ENCODE data around the gene C1orf159.
A peak's percentile ranks its signal among the peaks of the same experiment; 100 is the strongest.

Gene C1orf159

DNA sequence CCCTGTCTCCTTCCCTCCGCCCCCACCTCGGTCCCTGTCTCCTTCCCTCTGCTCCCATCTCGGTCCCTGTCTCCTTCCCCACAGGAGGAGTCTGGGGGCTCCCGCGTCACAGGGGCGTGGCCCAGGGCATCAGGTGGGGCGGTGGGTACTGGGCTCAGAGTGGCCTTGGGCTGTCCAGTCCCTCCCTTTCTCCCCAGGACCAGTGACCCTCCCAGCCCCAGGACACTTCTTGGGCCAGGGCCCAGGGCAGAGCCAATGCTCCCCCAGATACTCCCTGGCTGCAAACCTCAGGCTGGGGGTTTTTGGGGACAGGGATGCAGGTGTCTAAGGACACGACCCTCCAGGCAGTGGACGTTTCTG lies 35.0 kb downstream of the C1orf159 start:
- Histone ChIP-seq H3K27ac (ENCODE audit: extremely low read depth, low read depth, low read length) (no peak overlapping the region), H3K9me3 (ENCODE audit: control insufficient read depth, insufficient read depth, low read depth, low read length) (no peaks in the 10 kb centered on the region), H3K4me3 (ENCODE audit: low read depth, low read length) (no peak overlapping the region), H3K36me3 (ENCODE audit: control insufficient read depth in 2 of 2, insufficient read depth in 1 of 2, low read length in 2 of 2) (no peaks in the 10 kb centered on the region), H3K4me1 (ENCODE audit: control insufficient read depth, insufficient read depth, low read length) (peaks cover 3% of the 10 kb centered on the region; the same call in 1 of the 2 replicates)
- ChIA-PET POLR2A (no interaction called here), CTCF (interaction anchor here (0.5 kb wide), 1 partner anchor 96 kb away, joined by 4 read pairs; no protein-coding TSS in a partner anchor)
- TF ChIP-seq KLF8 (tag by site-specific recombination; IDR thresholded peaks at IDR 0.05), result peak; percentile 19; the same call in 1 of the 2 replicates
- TF ChIP-seq, protein P1, sequence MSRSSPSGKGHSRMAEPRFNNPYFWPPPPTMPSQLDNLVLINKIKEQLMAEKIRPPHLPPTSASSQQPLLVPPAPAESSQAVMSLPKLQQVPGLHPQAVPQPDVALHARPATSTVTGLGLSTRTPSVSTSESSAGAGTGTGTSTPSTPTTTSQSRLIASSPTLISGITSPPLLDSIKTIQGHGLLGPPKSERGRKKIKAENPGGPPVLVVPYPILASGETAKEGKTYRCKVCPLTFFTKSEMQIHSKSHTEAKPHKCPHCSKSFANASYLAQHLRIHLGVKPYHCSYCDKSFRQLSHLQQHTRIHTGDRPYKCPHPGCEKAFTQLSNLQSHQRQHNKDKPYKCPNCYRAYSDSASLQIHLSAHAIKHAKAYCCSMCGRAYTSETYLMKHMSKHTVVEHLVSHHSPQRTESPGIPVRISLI (tag by site-specific recombination; IDR thresholded peaks at IDR 0.05), result no peak
- no peak for TF ChIP-seq ZNF155 (tag by site-specific recombination; IDR thresholded peaks at IDR 0.05)
- TF ChIP-seq BCL11B (tag by site-specific recombination; IDR thresholded peaks at IDR 0.05; ENCODE audit: low read depth), result 0 out of 2 replicates have a peak, but pooled peaks have one; percentile 15
- TF ChIP-seq, protein P2, sequence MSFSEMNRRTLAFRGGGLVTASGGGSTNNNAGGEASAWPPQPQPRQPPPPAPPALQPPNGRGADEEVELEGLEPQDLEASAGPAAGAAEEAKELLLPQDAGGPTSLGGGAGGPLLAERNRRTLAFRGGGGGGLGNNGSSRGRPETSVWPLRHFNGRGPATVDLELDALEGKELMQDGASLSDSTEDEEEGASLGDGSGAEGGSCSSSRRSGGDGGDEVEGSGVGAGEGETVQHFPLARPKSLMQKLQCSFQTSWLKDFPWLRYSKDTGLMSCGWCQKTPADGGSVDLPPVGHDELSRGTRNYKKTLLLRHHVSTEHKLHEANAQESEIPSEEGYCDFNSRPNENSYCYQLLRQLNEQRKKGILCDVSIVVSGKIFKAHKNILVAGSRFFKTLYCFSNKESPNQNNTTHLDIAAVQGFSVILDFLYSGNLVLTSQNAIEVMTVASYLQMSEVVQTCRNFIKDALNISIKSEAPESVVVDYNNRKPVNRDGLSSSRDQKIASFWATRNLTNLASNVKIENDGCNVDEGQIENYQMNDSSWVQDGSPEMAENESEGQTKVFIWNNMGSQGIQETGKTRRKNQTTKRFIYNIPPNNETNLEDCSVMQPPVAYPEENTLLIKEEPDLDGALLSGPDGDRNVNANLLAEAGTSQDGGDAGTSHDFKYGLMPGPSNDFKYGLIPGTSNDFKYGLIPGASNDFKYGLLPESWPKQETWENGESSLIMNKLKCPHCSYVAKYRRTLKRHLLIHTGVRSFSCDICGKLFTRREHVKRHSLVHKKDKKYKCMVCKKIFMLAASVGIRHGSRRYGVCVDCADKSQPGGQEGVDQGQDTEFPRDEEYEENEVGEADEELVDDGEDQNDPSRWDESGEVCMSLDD (tag by site-specific recombination; IDR thresholded peaks at IDR 0.05), result no peak

- H3K27ac ChIP-seq (ENCODE audit: extremely low read depth, low read depth, low read length), result no peak overlapping the region
- POLR2A ChIA-PET, result interaction anchor here (0.7 to 1.7 kb wide), 9 partner anchors 12 to 151 kb away, joined by 3 to 7 read pairs (median 3); no protein-coding TSS in a partner anchor
- no peaks in the 10 kb centered on the region for H3K9me3 ChIP-seq (ENCODE audit: control insufficient read depth, insufficient read depth, low read depth, low read length)
- peaks cover 3% of the 10 kb centered on the region; the same call in 1 of the 2 replicates for H3K4me1 ChIP-seq (ENCODE audit: control insufficient read depth, insufficient read depth, low read length)
- CTCF ChIA-PET, result interaction anchor here (0.6 to 1.3 kb wide), 3 partner anchors 17 to 199 kb away, joined by 3 to 7 read pairs (median 5); no protein-coding TSS in a partner anchor
- no peaks in the 10 kb centered on the region for H3K36me3 ChIP-seq (ENCODE audit: control insufficient read depth in 2 of 2, insufficient read depth in 1 of 2, low read length in 2 of 2)
- H3K4me3 ChIP-seq (ENCODE audit: low read depth, low read length), result no peak overlapping the region
- peak; percentile 31 for TF ChIP-seq KLF9 (tag by site-specific recombination; IDR thresholded peaks at IDR 0.05; ENCODE audit: low read depth)
- peak; percentile 99 for TF ChIP-seq SCRT2 (tag by site-specific recombination; IDR thresholded peaks at IDR 0.05)
- TF ChIP-seq ZNF600 (tag by site-specific recombination; IDR thresholded peaks at IDR 0.05), result peak; percentile 81
- no peak for TF ChIP-seq SETDB1 (IDR thresholded peaks at IDR 0.05; ENCODE audit: insufficient read length, low read length)
- peak; percentile 73 for TF ChIP-seq ZNF335 (tag by site-specific recombination; conservative IDR thresholded peaks at IDR 0.05)
- no peak for TF ChIP-seq ZNF354C (tag by site-specific recombination; IDR thresholded peaks at IDR 0.05; ENCODE audit: borderline replicate concordance, low read depth)
- TF ChIP-seq ZBTB8A (tag by site-specific recombination; IDR thresholded peaks at IDR 0.05), result peak; percentile 62
- TF ChIP-seq, protein P3, sequence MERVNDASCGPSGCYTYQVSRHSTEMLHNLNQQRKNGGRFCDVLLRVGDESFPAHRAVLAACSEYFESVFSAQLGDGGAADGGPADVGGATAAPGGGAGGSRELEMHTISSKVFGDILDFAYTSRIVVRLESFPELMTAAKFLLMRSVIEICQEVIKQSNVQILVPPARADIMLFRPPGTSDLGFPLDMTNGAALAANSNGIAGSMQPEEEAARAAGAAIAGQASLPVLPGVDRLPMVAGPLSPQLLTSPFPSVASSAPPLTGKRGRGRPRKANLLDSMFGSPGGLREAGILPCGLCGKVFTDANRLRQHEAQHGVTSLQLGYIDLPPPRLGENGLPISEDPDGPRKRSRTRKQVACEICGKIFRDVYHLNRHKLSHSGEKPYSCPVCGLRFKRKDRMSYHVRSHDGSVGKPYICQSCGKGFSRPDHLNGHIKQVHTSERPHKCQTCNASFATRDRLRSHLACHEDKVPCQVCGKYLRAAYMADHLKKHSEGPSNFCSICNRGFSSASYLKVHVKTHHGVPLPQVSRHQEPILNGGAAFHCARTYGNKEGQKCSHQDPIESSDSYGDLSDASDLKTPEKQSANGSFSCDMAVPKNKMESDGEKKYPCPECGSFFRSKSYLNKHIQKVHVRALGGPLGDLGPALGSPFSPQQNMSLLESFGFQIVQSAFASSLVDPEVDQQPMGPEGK (tag by site-specific recombination; IDR thresholded peaks at IDR 0.05), result peak; percentile 98
- TF ChIP-seq KLF1 (tag by site-specific recombination; IDR thresholded peaks at IDR 0.05), result peak; percentile 77
- TF ChIP-seq SCRT1 (tag by site-specific recombination; IDR thresholded peaks at IDR 0.05; ENCODE audit: borderline replicate concordance), result peak; percentile 97
- TF ChIP-seq KLF17 (tag by site-specific recombination; IDR thresholded peaks at IDR 0.05), result no peak
- peak; percentile 97 for TF ChIP-seq ZNF449 (tag by site-specific recombination; IDR thresholded peaks at IDR 0.05)
- TF ChIP-seq GLIS2 (tag by site-specific recombination; IDR thresholded peaks at IDR 0.05), result peak; percentile 7; the same call in 1 of the 2 replicates
- peak; percentile 37; the same call in 1 of the 2 replicates for TF ChIP-seq SP2 (tag by site-specific recombination; IDR thresholded peaks at IDR 0.05)
- TF ChIP-seq ZNF148 (tag by site-specific recombination; IDR thresholded peaks at IDR 0.05; ENCODE audit: borderline replicate concordance), result no peak
Observed at GRCh38 chr1:1080122-1080757, 35.6 kb downstream of the C1orf159 start.
